NCI-H446 treated with DMSO at 0.1 percent for 48 hours (cell line): ENCODE results near the gene TYW1B.
"Not testable (repeated sequence)": the region's sequence is repeated elsewhere in the genome, so short reads cannot be mapped to it uniquely, and the experiment has no call there.

Experiments used
- DNase-seq: peaks from one replicate; lab custom pipeline; 2025; lab: John Stamatoyannopoulos, UW

TYW1B gene

GRCh38 chr7:72621761-72622187 is 206.2 kb downstream of the TYW1B start:
- DNase-seq: not testable (repeated sequence)

- not testable (repeated sequence) for DNase-seq
Measured at GRCh38 chr7:72620923-72621322, 207.1 kb downstream of the TYW1B start.

- DNase-seq: peak; percentile 17
Measured at GRCh38 chr7:72618435-72619180, 209.4 kb downstream of the TYW1B start.

GRCh38 chr7:72609761-72610160 is 218.2 kb downstream of the TYW1B start:
- DNase-seq: not testable (repeated sequence)

GRCh38 chr7:72607988-72608387 is 220.0 kb downstream of the TYW1B start:
- DNase-seq: not testable (repeated sequence)

GRCh38 chr7:72605863-72606431 is 222.1 kb downstream of the TYW1B start:
- DNase-seq: not testable (repeated sequence)

GRCh38 chr7:72604771-72605611 is 223.0 kb downstream of the TYW1B start:
- not testable (repeated sequence) for DNase-seq

- not testable (repeated sequence) for DNase-seq
Measured at GRCh38 chr7:72603476-72603875, 224.5 kb downstream of the TYW1B start.

GRCh38 chr7:72603073-72603472 is 224.9 kb downstream of the TYW1B start:
- no peak for DNase-seq

GRCh38 chr7:72601683-72602082 is 226.3 kb downstream of the TYW1B start:
- DNase-seq: not testable (repeated sequence)

- DNase-seq: not testable (repeated sequence)
Measured at GRCh38 chr7:72590023-72590422, 238.0 kb downstream of the TYW1B start.

- DNase-seq: not testable (repeated sequence)
Measured at GRCh38 chr7:72587267-72587666, 240.7 kb downstream of the TYW1B start.

GRCh38 chr7:72584576-72584975 is 243.4 kb downstream of the TYW1B start:
- DNase-seq: not testable (repeated sequence)

- not testable (repeated sequence) for DNase-seq
Measured at GRCh38 chr7:72583620-72584361, 244.2 kb downstream of the TYW1B start.

- DNase-seq: not testable (repeated sequence)
Measured at GRCh38 chr7:72580142-72580770, 247.7 kb downstream of the TYW1B start.

GRCh38 chr7:72577107-72577506 is 250.9 kb downstream of the TYW1B start:
- DNase-seq: no peak

GRCh38 chr7:72561988-72562387 is 266.0 kb downstream of the TYW1B start:
- DNase-seq: not testable (repeated sequence)

- DNase-seq: not testable (repeated sequence)
Measured at GRCh38 chr7:72559546-72559945, 268.5 kb downstream of the TYW1B start.

GRCh38 chr7:72556733-72557132 is 271.3 kb downstream of the TYW1B start:
- DNase-seq: not testable (repeated sequence)

GRCh38 chr7:72555238-72555637 is 272.8 kb downstream of the TYW1B start:
- not testable (repeated sequence) for DNase-seq

- DNase-seq: not testable (repeated sequence)
Measured at GRCh38 chr7:72554401-72554800, 273.6 kb downstream of the TYW1B start.
